Measurements from ENCODE around the gene C7orf25.

Gene C7orf25

DNA sequence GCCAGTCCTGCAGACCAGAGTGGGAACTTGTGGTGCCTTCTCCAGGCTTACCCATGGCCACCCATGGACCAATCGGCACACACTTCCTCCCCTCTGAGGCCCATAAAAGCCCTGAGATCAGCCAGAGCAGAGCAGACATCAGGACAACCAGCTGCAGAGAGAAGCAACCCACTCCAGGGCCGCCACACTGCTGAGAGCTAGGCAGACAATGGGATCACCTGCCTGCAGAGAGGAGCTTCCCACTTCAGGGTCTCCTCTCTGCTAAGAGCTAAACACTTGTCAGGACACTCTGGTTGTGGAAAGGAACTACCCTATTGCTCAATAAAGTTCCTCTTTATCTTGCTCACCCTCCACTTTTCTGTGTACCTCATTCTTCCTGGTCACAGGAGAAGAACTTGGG is 34.0 kb downstream of the C7orf25 start:
- DNase-seq (ENCODE audit: low spot score): no peak

GRCh38 chr7:42876182-42877068 is 35.4 kb downstream of the C7orf25 start:
- DNase-seq (ENCODE audit: low spot score): peak; percentile 64

DNA sequence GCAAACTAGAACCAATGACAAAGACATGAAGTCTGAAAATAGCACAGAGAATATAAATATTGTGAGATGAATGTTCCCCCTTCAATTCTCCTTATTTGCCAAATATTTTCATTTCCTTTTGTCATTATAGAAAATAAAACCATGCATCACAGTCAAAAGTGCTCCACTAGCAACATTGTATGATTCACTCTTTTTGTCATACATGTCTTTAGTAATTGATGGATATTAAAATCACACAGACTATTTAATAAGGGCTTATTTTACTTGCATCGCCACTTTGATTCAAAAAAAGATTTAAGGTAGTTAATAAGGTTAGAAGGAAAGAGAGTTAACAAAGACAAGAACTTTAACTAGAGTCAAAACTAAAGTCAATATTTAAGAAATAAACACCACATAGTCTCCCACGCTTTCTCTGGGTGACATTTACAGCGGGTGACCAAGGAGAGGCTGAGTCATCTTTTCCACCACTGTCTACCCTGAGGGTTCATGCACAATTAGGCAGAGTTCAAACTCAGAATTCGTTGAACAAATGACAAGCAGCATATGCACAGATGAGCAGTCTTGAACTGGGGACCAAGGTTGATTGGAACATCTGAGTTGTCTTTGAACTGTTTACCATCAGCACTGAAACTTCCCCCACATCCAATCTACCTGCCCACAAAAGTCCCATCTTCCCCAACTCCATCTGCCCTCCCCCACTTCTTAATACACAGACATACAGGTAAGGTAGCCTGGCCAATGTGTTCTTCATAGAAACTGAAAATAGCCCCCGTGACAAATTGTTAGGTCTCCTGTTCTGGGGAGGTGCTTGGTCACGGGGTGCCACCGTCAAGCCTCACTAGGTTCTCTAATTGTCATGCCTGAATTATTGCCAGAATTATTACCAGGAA is 42.5 kb downstream of the C7orf25 start:
- no peak for DNase-seq (ENCODE audit: low spot score)

DNA sequence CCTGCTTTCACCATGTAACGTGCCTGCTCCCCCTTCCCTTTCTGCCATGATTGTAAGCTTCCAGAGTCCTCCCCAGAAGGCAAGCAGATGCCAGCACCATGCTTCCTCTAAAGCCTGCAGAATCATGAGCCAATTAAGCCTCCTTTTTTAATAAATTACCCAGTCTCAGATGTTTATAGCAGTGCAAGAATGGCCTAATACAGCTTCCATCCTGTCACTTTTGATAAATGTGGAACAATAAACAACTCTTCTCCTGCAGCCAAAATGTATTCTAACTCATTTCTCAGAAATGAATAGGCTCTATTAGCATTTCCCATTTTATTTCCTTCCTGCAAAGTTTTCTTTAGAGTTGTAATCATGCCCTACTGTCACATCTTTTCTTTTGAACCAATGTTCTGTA is 43.4 kb downstream of the C7orf25 start:
- no peak for DNase-seq (ENCODE audit: low spot score)
